ENCODE measurements around the gene FOXG1. TPM values are rescaled to one million over a fixed set of nuclear protein-coding genes. Genes with fewer than 3 reads are reported as not detected.

FOXG1 gene
- total RNA-seq, 1 donor from 2014 or later: 0.18 TPM

- DNase-seq (ENCODE audit: low read depth) (no peak), FAIRE-seq (no peak)
- Mint-ChIP-seq H3K27me3 (ENCODE audit: low read depth, unreplicated experiment) (no peaks in the 10 kb centered on the region), H3K36me3 (ENCODE audit: low read depth, unreplicated experiment) (no peaks in the 10 kb centered on the region), H3K4me3 (ENCODE audit: unreplicated experiment) (no peak overlapping the region), H3K4me1 (ENCODE audit: low read depth, unreplicated experiment) (peaks cover 10% of the 10 kb centered on the region), H3K9me3 (ENCODE audit: unreplicated experiment) (no peaks in the 10 kb centered on the region), H3K27ac (ENCODE audit: unreplicated experiment) (no peak overlapping the region)
- Histone ChIP-seq H3K9me3 (ENCODE audit: insufficient read depth, low read depth, low read length) (no peaks in the 10 kb centered on the region), H3K27ac (ENCODE audit: low read depth, low read length) (no peak overlapping the region), H3K79me2 (ENCODE audit: insufficient read depth, low read length) (no peaks in the 10 kb centered on the region), H3K4me3 (ENCODE audit: insufficient read depth, low read depth, low read length) (no peak overlapping the region), H3K9ac (ENCODE audit: low read length) (no peak overlapping the region), H3K27me3 (ENCODE audit: insufficient read depth, low read length) (no peaks in the 10 kb centered on the region), H3K4me2 (ENCODE audit: low read length) (no peak overlapping the region), H3K4me1 (ENCODE audit: insufficient read depth, low read length) (no peaks in the 10 kb centered on the region), H2AFZ (ENCODE audit: low read depth, low read length) (no peak overlapping the region), H3K36me3 (ENCODE audit: insufficient read depth, low read length) (no peaks in the 10 kb centered on the region), H4K20me1 (ENCODE audit: insufficient read depth, low read length) (no peaks in the 10 kb centered on the region)
- TF ChIP-seq EZH2 (IDR thresholded peaks at IDR 0.05; ENCODE audit: insufficient read depth, low read length): no peak
- no peak for TF ChIP-seq CTCF (IDR thresholded peaks at IDR 0.05; ENCODE audit: insufficient read depth, low read depth, low read length)
Observed at GRCh38 chr14:28746247-28746646, 20.3 kb upstream of the FOXG1 start.

GRCh38 chr14:28751467-28752058 lies 15.0 kb upstream of the FOXG1 start:
- no peak for TF ChIP-seq EZH2 (IDR thresholded peaks at IDR 0.05; ENCODE audit: insufficient read depth, low read length)
- TF ChIP-seq CTCF (IDR thresholded peaks at IDR 0.05; ENCODE audit: insufficient read depth, low read depth, low read length): peak; percentile 87
- Histone ChIP-seq H3K36me3 (ENCODE audit: insufficient read depth, low read length) (no peaks in the 10 kb centered on the region), H4K20me1 (ENCODE audit: insufficient read depth, low read length) (no peaks in the 10 kb centered on the region), H3K79me2 (ENCODE audit: insufficient read depth, low read length) (peaks cover 15% of the 10 kb centered on the region), H3K27me3 (ENCODE audit: insufficient read depth, low read length) (peaks cover 22% of the 10 kb centered on the region), H3K4me1 (ENCODE audit: insufficient read depth, low read length) (no peaks in the 10 kb centered on the region), H3K27ac (ENCODE audit: low read depth, low read length) (no peak overlapping the region), H3K9me3 (ENCODE audit: insufficient read depth, low read depth, low read length) (no peaks in the 10 kb centered on the region), H3K9ac (ENCODE audit: low read length) (no peak overlapping the region), H2AFZ (ENCODE audit: low read depth, low read length) (peak overlapping the region; percentile 25), H3K4me2 (ENCODE audit: low read length) (peak overlapping the region; percentile 15), H3K4me3 (ENCODE audit: insufficient read depth, low read depth, low read length) (no peak overlapping the region)
- Mint-ChIP-seq H3K4me1 (ENCODE audit: low read depth, unreplicated experiment) (no peaks in the 10 kb centered on the region), H3K36me3 (ENCODE audit: low read depth, unreplicated experiment) (no peaks in the 10 kb centered on the region), H3K27ac (ENCODE audit: unreplicated experiment) (peak overlapping the region; percentile 53), H3K4me3 (ENCODE audit: unreplicated experiment) (no peak overlapping the region), H3K27me3 (ENCODE audit: low read depth, unreplicated experiment) (peaks cover 27% of the 10 kb centered on the region), H3K9me3 (ENCODE audit: unreplicated experiment) (no peaks in the 10 kb centered on the region)
- FAIRE-seq: peak; percentile 73
- DNase-seq (ENCODE audit: low read depth): peak; percentile 39

- peaks cover 54% of the 10 kb centered on the region for H3K27me3 Mint-ChIP-seq (ENCODE audit: low read depth, unreplicated experiment)
- Histone ChIP-seq H3K4me1 (ENCODE audit: insufficient read depth, low read length) (peaks cover 5% of the 10 kb centered on the region), H3K4me3 (ENCODE audit: insufficient read depth, low read depth, low read length) (no peak overlapping the region), H3K27ac (ENCODE audit: low read depth, low read length) (peak overlapping the region; percentile 7), H3K79me2 (ENCODE audit: insufficient read depth, low read length) (peaks cover 32% of the 10 kb centered on the region), H3K9me3 (ENCODE audit: insufficient read depth, low read depth, low read length) (no peaks in the 10 kb centered on the region), H3K27me3 (ENCODE audit: insufficient read depth, low read length) (peaks cover 46% of the 10 kb centered on the region), H2AFZ (ENCODE audit: low read depth, low read length) (no peak overlapping the region), H3K4me2 (ENCODE audit: low read length) (peak overlapping the region; percentile 83), H3K9ac (ENCODE audit: low read length) (peak overlapping the region; percentile 43), H4K20me1 (ENCODE audit: insufficient read depth, low read length) (no peaks in the 10 kb centered on the region), H3K36me3 (ENCODE audit: insufficient read depth, low read length) (no peaks in the 10 kb centered on the region)
- H3K27ac Mint-ChIP-seq (ENCODE audit: unreplicated experiment): no peak overlapping the region
- TF ChIP-seq CTCF (IDR thresholded peaks at IDR 0.05; ENCODE audit: insufficient read depth, low read depth, low read length) (peak; percentile 82), EZH2 (IDR thresholded peaks at IDR 0.05; ENCODE audit: insufficient read depth, low read length) (no peak)
- H3K9me3 Mint-ChIP-seq (ENCODE audit: unreplicated experiment): peaks cover 5% of the 10 kb centered on the region
- no peaks in the 10 kb centered on the region for H3K36me3 Mint-ChIP-seq (ENCODE audit: low read depth, unreplicated experiment)
- DNase-seq (ENCODE audit: low read depth) (no peak), FAIRE-seq (no peak)
- H3K4me3 Mint-ChIP-seq (ENCODE audit: unreplicated experiment): no peak overlapping the region
- no peaks in the 10 kb centered on the region for H3K4me1 Mint-ChIP-seq (ENCODE audit: low read depth, unreplicated experiment)
Observed at GRCh38 chr14:28754209-28754985, 12.2 kb upstream of the FOXG1 start.

Measured in astrocyte (in vitro differentiated cells and primary cell).